WTC11 (cell line): ENCODE results near the gene CSH1. TPM values are rescaled to one million over a fixed set of nuclear protein-coding genes. Genes with fewer than 3 reads are reported as not detected.

Experiments
- ATAC-seq: fragments of 200-7000 bp; cut with Tn5 transposase; 2 replicates; pipeline ENCODE4 v1.10.0; 2021; ENCODE audit warnings: mild to moderate bottlenecking, moderate library complexity
- CTCF ChIA-PET: fragments of 300-600 bp; sonication (Branson Sonifier 250); formaldehyde crosslinking; loops from one replicate; lab custom pipeline; 2021; ENCODE audit warnings: antibody characterized with exemption; lab: Charles Lee
- POLR2A ChIA-PET: fragments of 350-600 bp; sonication (Branson Sonifier 250); formaldehyde crosslinking; loops from one replicate; lab custom pipeline; 2021; ENCODE audit warnings: antibody characterized with exemption; lab: Charles Lee
- DNase-seq: peaks from one replicate; pipeline ENCODE4 v3.0.0; 2021; ENCODE audit warnings: low spot score
- H3K27ac Mint-ChIP-seq: 2 replicates; pipeline ENCODE4 v1.8.0; 2021; ENCODE audit warnings: mixed read lengths
- H3K27me3 Mint-ChIP-seq: 2 replicates; pipeline ENCODE4 v1.8.0; 2021; ENCODE audit warnings: low read depth, mild to moderate bottlenecking, moderate library complexity, mixed read lengths
- H3K36me3 Mint-ChIP-seq: 2 replicates; pipeline ENCODE4 v1.8.0; 2021; ENCODE audit warnings: mixed read lengths
- H3K4me1 Mint-ChIP-seq: 2 replicates; pipeline ENCODE4 v1.8.0; 2022; ENCODE audit warnings: mixed read lengths
- H3K4me3 Mint-ChIP-seq: 2 replicates; pipeline ENCODE4 v1.8.0; 2021; ENCODE audit warnings: mild to moderate bottlenecking, moderate library complexity, mixed read lengths
- H3K9me3 Mint-ChIP-seq: 2 replicates; pipeline ENCODE4 v1.8.0; 2021; ENCODE audit warnings: mixed read lengths
- ATF1 ChIP-seq: sonication (generic); formaldehyde crosslinking; IDR thresholded peaks from 2 replicates; pipeline ENCODE4 v1.8.1; 2023; ENCODE audit warnings: mild to moderate bottlenecking, moderate library complexity, missing genetic modification reagents
- CREM ChIP-seq: sonication (generic); formaldehyde crosslinking; IDR thresholded peaks from 2 replicates; pipeline ENCODE4 v1.8.1; 2022; ENCODE audit warnings: mild to moderate bottlenecking, missing genetic modification reagents, moderate library complexity
- ELF4 ChIP-seq: sonication (generic); formaldehyde crosslinking; IDR thresholded peaks from 2 replicates; pipeline ENCODE4 v1.8.1; 2022; ENCODE audit warnings: low read depth, mild to moderate bottlenecking, moderate library complexity, missing genetic modification reagents
- ESRRA ChIP-seq: sonication (generic); formaldehyde crosslinking; IDR thresholded peaks from 2 replicates; pipeline ENCODE4 v1.8.1; 2022; ENCODE audit warnings: mild to moderate bottlenecking, missing genetic modification reagents, borderline replicate concordance
- GRHL2 ChIP-seq: fragments of 250-450 bp; sonication (Bioruptor Pico); IDR thresholded peaks from 2 replicates; pipeline ENCODE4 v1.8.0; 2022; ENCODE audit warnings: mild to moderate bottlenecking, moderate library complexity; ENCODE audit not compliant: insufficient replicate concordance, severe bottlenecking
- KAT7 ChIP-seq: sonication (generic); formaldehyde crosslinking; IDR thresholded peaks from 2 replicates; pipeline ENCODE4 v1.8.1; 2023; ENCODE audit warnings: missing genetic modification reagents, mild to moderate bottlenecking, borderline replicate concordance
- MXD4 ChIP-seq: fragments of 250-450 bp; sonication (Bioruptor Pico); IDR thresholded peaks from 2 replicates; pipeline ENCODE4 v1.8.0; 2021; ENCODE audit warnings: mild to moderate bottlenecking, moderate library complexity, borderline replicate concordance
- NFE2L1 ChIP-seq: sonication (generic); formaldehyde crosslinking; IDR thresholded peaks from 2 replicates; pipeline ENCODE4 v1.8.1; 2023; ENCODE audit warnings: missing genetic modification reagents
- NFYB ChIP-seq: sonication (generic); formaldehyde crosslinking; conservative IDR thresholded peaks from 2 replicates; pipeline ENCODE4 v1.8.0; 2022; ENCODE audit warnings: low read depth, missing genetic modification reagents
- NR2C2 ChIP-seq: sonication (generic); formaldehyde crosslinking; IDR thresholded peaks from 2 replicates; pipeline ENCODE4 v1.8.0; 2022; ENCODE audit warnings: mild to moderate bottlenecking, missing genetic modification reagents
- PRRX2 ChIP-seq: fragments of 250-450 bp; sonication (Bioruptor Pico); IDR thresholded peaks from 2 replicates; pipeline ENCODE4 v1.8.0; 2021; ENCODE audit warnings: mild to moderate bottlenecking
- RORB ChIP-seq: fragments of 250-450 bp; sonication (Bioruptor Pico); IDR thresholded peaks from 2 replicates; pipeline ENCODE4 v1.9.0; 2021; ENCODE audit warnings: mild to moderate bottlenecking
- ZNF232 ChIP-seq: sonication (generic); formaldehyde crosslinking; IDR thresholded peaks from 2 replicates; pipeline ENCODE4 v1.8.0; 2022; ENCODE audit warnings: mild to moderate bottlenecking, missing genetic modification reagents
- ZNF263 ChIP-seq: sonication (generic); formaldehyde crosslinking; IDR thresholded peaks from 2 replicates; pipeline ENCODE4 v1.8.1; 2022; ENCODE audit warnings: low read depth, mild to moderate bottlenecking, moderate library complexity, missing genetic modification reagents
- total RNA-seq: library from RNA; stranded (reverse); gene quantifications from 3 replicates; pipeline ENCODE4 v1.2.3, GENCODE V29; 2021
- TF ChIP-seq, protein P1 (sequence below): fragments of 250-450 bp; sonication (Bioruptor Pico); IDR thresholded peaks from 2 replicates; pipeline ENCODE4 v2.1.2; 2022; ENCODE audit warnings: mild to moderate bottlenecking, moderate library complexity
- TF ChIP-seq, protein P2 (sequence below): fragments of 250-450 bp; sonication (Bioruptor Pico); IDR thresholded peaks from 2 replicates; pipeline ENCODE4 v1.9.0; 2021; ENCODE audit warnings: mild to moderate bottlenecking
- TF ChIP-seq, protein P3 (sequence below): fragments of 250-450 bp; sonication (Bioruptor Pico); IDR thresholded peaks from 2 replicates; pipeline ENCODE4 v1.9.0; 2021; ENCODE audit warnings: mild to moderate bottlenecking, borderline replicate concordance
- TF ChIP-seq, protein P4 (sequence below): sonication (generic); formaldehyde crosslinking; conservative IDR thresholded peaks from 2 replicates; pipeline ENCODE4 v1.8.1; 2023; ENCODE audit warnings: mild to moderate bottlenecking, low read depth, missing genetic modification reagents, moderate library complexity
- TF ChIP-seq, protein P5 (sequence below): sonication (generic); formaldehyde crosslinking; IDR thresholded peaks from 2 replicates; pipeline ENCODE4 v1.8.0; 2022; ENCODE audit warnings: mild to moderate bottlenecking, missing genetic modification reagents

Gene CSH1
- total RNA-seq, 1 experiment from 2014 or later, result not detected

DNA sequence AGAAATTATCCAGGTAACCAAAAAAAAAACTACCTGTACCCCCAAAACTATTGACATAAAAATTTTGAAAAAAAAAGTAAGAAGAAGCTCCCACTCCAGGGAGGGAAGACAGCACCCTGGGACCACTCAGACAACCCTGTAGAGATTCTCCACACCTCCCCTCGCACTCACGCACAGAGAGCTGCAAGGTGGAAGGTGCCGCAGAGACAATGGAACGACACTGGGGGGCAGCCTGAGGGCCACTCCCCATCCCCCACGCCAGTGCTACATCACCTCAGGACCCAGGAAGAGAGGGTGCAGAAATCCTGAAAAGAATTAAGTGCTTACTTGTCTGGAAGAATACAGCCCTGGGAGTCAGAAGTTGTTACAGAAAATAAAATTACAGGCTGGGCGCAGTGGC, 40.9 kb upstream of the CSH1 start:
- no peaks in the 10 kb centered on the region for H3K9me3 Mint-ChIP-seq
- CTCF ChIA-PET, result interaction anchor here (0.6 to 2.3 kb wide), 11 partner anchors 9 to 92 kb away, joined by 3 to 19 read pairs (median 4); partner anchors contain the start of gene GH1
- no peak for TF ChIP-seq MXD4 (CRISPR knock-in tag)
- TF ChIP-seq, protein P1, sequence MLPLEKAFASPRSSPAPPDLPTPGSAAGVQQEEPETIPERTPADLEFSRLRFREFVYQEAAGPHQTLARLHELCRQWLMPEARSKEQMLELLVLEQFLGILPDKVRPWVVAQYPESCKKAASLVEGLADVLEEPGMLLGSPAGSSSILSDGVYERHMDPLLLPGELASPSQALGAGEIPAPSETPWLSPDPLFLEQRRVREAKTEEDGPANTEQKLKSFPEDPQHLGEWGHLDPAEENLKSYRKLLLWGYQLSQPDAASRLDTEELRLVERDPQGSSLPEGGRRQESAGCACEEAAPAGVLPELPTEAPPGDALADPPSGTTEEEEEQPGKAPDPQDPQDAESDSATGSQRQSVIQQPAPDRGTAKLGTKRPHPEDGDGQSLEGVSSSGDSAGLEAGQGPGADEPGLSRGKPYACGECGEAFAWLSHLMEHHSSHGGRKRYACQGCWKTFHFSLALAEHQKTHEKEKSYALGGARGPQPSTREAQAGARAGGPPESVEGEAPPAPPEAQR, result no peak
- no peak overlapping the region for H3K4me3 Mint-ChIP-seq
- no peaks in the 10 kb centered on the region; the same call in 1 of the 2 replicates for H3K27me3 Mint-ChIP-seq
- POLR2A ChIA-PET, result interaction anchor here (0.7 kb wide), 1 partner anchor 96 kb away, joined by 5 read pairs; no protein-coding TSS in a partner anchor
- H3K4me1 Mint-ChIP-seq, result peaks cover 8% of the 10 kb centered on the region
- no peak for ATAC-seq
- no peak for DNase-seq
- H3K36me3 Mint-ChIP-seq, result no peaks in the 10 kb centered on the region; the same call in 1 of the 2 replicates
- H3K27ac Mint-ChIP-seq, result no peak overlapping the region

DNA sequence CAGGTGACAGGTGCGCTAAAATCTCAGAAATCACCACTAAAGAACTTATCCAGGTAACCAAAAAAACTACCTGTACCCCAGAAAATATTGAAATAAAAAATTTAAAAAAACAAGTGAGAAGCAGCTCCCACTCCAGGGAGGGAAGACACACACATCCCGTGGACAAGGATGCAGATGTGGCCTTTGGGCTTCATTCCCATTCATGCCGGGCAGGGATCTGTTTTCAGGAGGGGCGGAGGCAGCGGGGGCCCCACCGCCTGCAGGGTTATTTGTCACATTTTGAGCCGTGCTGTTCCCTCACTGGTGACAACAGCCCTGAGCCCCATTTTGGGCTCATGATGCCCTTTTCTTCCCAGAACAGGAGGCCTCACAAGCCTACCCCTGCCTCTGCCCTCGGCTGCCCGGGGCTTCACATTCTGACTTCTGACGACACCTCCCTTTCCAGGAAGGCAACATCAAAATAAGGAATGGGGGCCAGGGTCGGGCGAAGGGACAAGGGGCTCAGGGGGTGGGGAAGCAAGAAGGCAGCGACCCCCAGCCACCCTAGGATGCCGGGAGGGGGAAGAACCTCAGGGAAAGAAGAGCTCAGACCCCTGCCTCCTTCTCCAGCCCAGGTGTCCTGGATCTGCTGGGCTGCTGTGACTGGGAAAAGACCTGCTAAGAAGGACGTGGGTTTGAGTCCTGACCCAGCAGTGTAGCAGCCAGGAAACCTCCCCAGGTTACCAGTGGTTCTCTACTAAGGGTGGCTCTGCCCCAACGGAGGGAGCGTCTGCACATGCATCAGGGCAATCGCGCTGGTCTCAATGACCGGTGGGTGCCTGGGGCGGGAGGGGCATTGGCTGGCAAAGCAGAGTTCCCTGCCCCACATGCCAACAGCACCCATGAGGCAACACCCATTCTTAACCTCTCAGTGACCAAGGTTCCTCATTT, 38.1 kb upstream of the CSH1 start:
- CTCF ChIA-PET, result interaction anchor here (1.0 to 2.6 kb wide), 4 partner anchors 12 to 348 kb away, joined by 3 to 18 read pairs (median 8); partner anchors contain the start of genes CSHL1 and GH1
- no peak for DNase-seq
- H3K9me3 Mint-ChIP-seq, result no peaks in the 10 kb centered on the region
- no peak overlapping the region for H3K4me3 Mint-ChIP-seq
- TF ChIP-seq NR2C2 (no peak), PRRX2 (no peak), NFE2L1 (no peak), GRHL2 (no peak), ELF4 (CRISPR knock-in tag) (no peak), ZNF263 (CRISPR knock-in tag) (no peak), RORB (CRISPR knock-in tag) (no peak), NFYB (CRISPR knock-in tag) (no peak), ESRRA (CRISPR knock-in tag) (no peak), ZNF232 (CRISPR knock-in tag) (no peak), KAT7 (CRISPR knock-in tag) (no peak), CREM (CRISPR knock-in tag) (no peak), ATF1 (CRISPR knock-in tag) (no peak)
- TF ChIP-seq, protein P2, sequence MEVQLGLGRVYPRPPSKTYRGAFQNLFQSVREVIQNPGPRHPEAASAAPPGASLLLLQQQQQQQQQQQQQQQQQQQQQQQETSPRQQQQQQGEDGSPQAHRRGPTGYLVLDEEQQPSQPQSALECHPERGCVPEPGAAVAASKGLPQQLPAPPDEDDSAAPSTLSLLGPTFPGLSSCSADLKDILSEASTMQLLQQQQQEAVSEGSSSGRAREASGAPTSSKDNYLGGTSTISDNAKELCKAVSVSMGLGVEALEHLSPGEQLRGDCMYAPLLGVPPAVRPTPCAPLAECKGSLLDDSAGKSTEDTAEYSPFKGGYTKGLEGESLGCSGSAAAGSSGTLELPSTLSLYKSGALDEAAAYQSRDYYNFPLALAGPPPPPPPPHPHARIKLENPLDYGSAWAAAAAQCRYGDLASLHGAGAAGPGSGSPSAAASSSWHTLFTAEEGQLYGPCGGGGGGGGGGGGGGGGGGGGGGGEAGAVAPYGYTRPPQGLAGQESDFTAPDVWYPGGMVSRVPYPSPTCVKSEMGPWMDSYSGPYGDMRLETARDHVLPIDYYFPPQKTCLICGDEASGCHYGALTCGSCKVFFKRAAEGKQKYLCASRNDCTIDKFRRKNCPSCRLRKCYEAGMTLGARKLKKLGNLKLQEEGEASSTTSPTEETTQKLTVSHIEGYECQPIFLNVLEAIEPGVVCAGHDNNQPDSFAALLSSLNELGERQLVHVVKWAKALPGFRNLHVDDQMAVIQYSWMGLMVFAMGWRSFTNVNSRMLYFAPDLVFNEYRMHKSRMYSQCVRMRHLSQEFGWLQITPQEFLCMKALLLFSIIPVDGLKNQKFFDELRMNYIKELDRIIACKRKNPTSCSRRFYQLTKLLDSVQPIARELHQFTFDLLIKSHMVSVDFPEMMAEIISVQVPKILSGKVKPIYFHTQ (CRISPR knock-in tag), result no peak
- TF ChIP-seq, protein P3, sequence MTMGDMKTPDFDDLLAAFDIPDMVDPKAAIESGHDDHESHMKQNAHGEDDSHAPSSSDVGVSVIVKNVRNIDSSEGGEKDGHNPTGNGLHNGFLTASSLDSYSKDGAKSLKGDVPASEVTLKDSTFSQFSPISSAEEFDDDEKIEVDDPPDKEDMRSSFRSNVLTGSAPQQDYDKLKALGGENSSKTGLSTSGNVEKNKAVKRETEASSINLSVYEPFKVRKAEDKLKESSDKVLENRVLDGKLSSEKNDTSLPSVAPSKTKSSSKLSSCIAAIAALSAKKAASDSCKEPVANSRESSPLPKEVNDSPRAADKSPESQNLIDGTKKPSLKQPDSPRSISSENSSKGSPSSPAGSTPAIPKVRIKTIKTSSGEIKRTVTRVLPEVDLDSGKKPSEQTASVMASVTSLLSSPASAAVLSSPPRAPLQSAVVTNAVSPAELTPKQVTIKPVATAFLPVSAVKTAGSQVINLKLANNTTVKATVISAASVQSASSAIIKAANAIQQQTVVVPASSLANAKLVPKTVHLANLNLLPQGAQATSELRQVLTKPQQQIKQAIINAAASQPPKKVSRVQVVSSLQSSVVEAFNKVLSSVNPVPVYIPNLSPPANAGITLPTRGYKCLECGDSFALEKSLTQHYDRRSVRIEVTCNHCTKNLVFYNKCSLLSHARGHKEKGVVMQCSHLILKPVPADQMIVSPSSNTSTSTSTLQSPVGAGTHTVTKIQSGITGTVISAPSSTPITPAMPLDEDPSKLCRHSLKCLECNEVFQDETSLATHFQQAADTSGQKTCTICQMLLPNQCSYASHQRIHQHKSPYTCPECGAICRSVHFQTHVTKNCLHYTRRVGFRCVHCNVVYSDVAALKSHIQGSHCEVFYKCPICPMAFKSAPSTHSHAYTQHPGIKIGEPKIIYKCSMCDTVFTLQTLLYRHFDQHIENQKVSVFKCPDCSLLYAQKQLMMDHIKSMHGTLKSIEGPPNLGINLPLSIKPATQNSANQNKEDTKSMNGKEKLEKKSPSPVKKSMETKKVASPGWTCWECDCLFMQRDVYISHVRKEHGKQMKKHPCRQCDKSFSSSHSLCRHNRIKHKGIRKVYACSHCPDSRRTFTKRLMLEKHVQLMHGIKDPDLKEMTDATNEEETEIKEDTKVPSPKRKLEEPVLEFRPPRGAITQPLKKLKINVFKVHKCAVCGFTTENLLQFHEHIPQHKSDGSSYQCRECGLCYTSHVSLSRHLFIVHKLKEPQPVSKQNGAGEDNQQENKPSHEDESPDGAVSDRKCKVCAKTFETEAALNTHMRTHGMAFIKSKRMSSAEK (CRISPR knock-in tag), result no peak
- TF ChIP-seq, protein P4, sequence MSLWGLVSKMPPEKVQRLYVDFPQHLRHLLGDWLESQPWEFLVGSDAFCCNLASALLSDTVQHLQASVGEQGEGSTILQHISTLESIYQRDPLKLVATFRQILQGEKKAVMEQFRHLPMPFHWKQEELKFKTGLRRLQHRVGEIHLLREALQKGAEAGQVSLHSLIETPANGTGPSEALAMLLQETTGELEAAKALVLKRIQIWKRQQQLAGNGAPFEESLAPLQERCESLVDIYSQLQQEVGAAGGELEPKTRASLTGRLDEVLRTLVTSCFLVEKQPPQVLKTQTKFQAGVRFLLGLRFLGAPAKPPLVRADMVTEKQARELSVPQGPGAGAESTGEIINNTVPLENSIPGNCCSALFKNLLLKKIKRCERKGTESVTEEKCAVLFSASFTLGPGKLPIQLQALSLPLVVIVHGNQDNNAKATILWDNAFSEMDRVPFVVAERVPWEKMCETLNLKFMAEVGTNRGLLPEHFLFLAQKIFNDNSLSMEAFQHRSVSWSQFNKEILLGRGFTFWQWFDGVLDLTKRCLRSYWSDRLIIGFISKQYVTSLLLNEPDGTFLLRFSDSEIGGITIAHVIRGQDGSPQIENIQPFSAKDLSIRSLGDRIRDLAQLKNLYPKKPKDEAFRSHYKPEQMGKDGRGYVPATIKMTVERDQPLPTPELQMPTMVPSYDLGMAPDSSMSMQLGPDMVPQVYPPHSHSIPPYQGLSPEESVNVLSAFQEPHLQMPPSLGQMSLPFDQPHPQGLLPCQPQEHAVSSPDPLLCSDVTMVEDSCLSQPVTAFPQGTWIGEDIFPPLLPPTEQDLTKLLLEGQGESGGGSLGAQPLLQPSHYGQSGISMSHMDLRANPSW (CRISPR knock-in tag), result no peak
- TF ChIP-seq, protein P5, sequence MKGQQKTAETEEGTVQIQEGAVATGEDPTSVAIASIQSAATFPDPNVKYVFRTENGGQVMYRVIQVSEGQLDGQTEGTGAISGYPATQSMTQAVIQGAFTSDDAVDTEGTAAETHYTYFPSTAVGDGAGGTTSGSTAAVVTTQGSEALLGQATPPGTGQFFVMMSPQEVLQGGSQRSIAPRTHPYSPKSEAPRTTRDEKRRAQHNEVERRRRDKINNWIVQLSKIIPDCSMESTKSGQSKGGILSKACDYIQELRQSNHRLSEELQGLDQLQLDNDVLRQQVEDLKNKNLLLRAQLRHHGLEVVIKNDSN, result no peak
- TF ChIP-seq, all 79 proteins: peak for 0
- Mint-ChIP-seq H3K27me3 (no peaks in the 10 kb centered on the region; the same call in 1 of the 2 replicates), H3K4me1 (peaks cover 22% of the 10 kb centered on the region), H3K27ac (no peak overlapping the region), H3K36me3 (no peaks in the 10 kb centered on the region)
- ATAC-seq, result no peak
- POLR2A ChIA-PET, result no interaction called here
